HG03175 (cell line): ENCODE measurements around the gene GREB1L.

ENCODE experiments used
- ATAC-seq: cut with Tn5 transposase; IDR thresholded peaks from one replicate; pipeline ENCODE4 v1.9.1; 2021; ENCODE audit warnings: mild to moderate bottlenecking, moderate library complexity; ENCODE audit not compliant: unreplicated experiment

Gene GREB1L

DNA sequence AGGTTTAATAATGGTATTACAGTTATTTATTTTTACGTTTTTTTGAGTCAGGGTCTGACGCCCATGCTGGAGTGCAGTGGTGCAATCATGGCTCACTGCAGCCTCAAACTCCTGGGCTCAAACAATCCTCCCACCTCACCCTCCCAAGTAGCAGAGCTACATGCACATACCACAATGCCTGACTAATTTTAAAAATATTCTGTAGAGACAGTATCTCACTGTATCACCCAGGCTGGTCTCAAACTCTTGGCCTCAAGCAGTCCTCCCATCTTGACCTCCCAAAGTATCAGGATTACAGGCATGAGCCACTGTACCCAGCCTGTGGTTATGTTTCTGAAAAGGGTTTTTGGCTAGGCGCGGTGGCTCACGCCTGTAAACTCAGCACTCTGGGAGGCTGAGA is 237.7 kb downstream of the GREB1L start:
- no peak for ATAC-seq

DNA sequence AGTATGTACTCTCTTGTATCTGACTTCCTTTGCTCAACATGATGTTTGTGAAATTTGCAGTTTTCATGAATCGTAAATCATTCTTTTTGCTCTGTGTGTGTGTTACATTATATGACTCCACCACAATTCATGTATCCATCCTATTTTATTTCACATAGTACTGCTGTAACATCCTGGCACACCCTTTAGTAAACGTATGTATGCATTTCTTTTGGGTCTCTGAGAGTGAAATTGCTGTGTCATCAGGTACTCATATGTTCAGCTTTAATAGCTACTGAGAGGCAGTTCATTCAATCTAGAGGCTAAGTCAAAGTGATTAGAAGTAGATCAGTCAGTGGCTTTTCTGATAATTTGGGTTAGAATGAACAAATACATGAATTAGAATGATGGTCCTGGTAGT is 239.7 kb downstream of the GREB1L start:
- no peak for ATAC-seq

DNA sequence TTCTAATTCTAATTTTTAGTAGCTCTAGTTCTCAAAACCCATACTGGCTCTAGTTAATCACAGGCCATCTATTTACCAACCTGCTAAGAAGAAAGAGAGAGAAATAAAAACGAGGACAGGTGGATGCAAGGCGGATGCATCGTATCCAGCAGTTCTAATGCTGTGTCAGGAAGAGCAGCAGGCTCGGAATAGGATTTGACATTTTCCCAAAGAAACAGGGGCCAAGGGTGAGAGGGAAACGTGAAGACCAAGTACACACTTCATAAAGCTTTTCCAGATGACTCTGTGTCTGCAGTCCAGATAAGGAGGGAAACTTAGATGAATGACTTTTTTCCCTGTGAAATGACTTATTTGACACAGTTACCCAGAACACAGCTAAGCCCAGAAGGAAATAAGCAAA is 241.0 kb downstream of the GREB1L start:
- no peak for ATAC-seq

DNA sequence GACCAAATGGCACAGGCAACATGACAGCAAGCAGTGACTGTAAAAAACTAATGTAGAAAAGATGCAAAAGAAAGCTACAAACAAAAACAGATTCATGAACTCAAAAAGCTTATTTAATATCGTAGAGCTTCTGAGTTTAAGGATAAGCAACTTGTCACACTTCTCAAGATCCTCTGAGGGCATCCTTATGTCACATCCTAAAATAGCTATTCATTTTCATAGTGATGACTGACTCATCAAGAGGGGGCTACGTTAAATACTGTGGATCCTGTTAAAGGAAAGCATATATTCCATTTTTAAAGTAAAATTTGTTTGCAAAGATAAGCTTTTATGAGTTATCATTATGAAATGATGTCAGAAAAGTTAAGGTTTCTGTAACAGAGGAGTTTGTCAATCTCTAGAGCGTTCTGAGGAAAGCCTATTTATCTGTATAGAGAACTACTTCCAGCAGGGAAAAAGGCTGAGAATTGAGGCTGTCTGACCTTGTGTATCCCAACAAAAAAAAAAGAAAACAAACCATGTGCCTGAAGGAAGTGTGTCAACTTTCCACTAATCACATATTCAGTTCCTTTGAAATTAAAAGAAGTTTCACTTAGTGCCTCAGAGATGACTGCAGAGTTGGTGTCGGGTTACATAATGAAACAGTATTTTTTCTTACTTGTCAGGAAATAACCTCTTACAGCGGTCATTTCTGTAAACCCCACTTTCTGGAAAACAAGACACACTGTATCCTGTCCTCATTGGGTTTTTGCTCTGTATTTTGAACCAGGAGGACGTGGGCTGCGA is 243.0 kb downstream of the GREB1L start:
- no peak for ATAC-seq

DNA sequence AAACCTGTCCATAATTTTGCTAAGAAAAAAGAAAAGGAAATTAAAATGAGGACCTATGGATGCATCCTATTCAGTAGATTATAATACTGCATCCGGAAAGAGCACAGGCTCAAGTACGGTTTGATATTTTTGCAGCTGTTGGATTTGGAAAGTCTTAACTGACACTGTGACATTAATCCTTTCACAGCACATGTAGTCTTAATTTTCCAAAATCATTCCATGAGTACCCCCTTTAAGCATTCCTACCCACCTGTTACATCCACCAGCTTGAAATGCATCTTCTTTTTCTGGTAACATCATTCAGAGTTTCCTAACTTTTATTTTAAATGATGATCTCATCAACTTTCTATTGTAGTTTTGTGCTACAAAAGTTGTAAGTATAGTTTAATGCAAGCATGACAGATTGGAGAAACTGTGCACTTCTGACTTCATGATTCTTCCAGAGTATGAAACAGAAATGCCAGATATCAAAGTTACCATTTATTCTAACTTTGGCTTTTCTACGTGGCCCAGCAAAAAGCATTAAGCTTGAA is 244.9 kb downstream of the GREB1L start:
- no peak for ATAC-seq

DNA sequence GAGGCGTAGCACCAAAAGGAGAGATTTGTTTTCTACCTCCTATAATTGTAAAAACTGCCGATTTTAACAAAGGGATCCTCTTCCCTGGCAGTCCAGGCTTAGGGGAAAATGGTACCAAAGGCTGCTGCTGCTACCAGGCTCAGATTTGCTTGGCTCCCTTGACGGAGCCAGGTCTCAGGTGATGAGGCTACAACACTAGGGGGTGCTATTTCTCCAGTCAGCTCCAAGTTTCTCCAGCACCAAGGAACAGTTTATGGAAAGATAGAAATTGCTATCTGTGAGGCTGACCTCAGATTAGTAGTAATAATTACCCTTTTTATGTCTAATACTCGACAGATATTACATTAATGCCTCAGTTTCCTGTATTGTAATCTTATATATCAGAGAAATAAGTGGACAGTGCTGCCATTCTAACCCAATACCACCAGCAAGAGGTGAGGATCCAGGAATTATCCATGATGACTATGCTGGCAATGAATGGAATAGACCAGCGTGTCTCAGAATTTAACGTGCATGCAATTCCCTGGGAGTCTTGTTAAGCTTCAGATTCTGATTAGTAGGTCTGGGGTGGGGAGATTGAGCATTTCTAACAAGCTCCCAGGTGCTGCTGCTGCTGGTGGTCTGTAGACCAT is 247.2 kb downstream of the GREB1L start:
- ATAC-seq = no peak

DNA sequence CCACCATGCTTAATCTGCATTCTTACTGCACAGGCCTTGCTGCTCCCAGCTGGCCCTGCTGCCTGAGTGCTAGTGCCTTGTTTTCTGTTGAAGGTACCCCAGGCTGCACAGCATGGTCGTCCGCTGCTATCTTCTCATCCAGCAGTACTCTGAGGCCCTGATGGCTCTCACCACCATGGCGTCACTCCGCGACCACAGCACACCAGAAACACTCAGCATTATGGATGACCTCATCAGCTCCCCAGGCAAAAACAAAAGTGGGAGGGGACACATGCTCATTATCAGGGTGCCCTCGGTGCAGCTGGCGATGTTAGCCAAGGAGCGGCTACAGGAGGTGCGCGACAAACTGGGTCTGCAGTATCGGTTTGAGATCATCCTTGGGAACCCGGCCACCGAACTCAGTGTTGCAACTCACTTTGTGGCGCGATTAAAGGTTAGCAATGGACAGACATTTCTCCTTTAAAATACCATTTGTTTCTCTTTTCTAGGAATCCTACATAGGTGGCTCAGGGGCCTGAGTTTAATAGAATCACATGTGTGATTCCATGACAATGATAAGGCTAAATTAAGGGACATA is 248.0 kb downstream of the GREB1L start:
- no peak for ATAC-seq

DNA sequence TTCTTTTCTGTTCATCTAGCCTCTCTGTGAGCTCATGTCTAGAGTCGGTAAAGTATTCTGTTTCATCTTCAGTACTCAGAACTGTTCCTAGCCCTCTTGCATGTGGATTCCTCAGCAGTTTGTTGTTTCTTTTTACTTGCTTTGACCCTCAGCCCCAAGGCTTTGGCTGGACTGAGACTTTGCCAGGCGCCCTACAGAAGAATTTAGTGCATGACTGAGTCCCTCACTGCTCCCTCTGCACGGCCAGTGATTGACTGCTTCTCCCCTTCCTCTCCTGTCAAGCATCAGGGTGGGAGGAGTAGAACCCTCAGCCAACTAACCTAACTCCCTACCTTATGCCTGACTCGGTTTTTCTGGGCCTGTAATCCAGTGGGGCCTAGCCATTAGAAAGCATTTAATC is 248.7 kb downstream of the GREB1L start:
- ATAC-seq = no peak

DNA sequence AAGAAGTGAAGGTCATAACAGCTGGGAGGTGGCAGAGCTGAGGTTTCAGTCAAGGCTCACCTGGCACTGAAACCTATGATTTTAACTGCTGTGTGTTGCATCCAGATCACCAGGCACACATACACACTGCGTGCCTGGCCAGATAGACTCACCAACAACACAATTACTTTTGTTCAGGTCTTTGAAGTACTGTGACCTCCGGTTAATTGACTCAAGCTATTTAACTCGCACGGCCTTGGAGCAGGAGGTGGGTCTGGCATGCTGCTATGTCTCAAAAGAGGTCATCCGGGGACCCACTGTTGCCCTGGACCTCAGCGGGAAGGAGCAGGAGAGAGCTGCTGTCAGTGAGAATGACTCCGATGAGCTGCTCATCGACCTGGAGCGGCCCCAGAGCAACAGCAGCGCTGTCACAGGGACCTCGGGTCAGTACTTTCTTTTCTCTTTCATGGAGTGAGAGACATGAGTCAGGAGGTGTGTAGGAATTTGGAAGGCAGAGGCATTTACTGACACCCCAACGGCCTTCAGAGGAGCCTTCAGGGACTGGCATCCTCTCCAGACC is 254.3 kb downstream of the GREB1L start:
- no peak for ATAC-seq

DNA sequence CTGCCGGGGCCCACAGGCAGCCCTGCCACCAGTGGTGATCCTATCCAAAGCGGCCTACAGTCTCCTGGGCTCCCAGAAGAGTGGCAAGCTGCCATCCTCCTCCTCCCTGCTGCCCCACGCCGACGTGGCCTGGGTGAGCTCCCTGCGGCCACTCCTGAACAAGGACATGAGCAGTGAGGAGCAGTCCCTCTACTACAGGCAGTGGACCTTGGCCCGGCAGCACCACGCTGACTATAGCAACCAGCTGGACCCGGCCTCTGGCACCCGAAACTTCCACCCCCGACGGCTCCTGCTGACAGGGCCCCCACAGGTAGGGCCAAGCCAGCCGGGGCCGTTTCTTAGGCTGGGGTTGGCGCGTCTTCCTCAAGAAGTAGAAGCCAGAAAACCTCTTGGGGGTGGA is 258.0 kb downstream of the GREB1L start:
- no peak for ATAC-seq

DNA sequence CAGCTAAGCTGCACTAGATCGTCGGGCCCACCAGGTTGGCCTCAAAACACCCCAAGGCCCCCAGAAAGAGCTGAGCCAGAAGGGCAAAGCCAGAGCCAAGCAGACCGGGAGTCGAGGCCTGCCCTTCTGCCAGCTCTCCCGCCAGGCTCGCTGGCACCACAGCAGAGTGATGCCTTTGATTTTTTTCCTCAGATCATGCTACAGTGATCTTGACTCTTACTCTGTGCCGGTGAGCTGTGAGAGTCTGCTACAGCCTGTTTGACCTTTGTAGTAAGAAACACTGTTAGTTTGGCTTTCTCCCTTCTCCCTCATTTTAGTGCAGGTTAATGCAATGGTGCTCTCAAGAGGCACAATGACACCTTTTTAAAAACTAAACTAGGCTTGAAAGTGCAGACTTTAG is 260.6 kb downstream of the GREB1L start:
- no peak for ATAC-seq

DNA sequence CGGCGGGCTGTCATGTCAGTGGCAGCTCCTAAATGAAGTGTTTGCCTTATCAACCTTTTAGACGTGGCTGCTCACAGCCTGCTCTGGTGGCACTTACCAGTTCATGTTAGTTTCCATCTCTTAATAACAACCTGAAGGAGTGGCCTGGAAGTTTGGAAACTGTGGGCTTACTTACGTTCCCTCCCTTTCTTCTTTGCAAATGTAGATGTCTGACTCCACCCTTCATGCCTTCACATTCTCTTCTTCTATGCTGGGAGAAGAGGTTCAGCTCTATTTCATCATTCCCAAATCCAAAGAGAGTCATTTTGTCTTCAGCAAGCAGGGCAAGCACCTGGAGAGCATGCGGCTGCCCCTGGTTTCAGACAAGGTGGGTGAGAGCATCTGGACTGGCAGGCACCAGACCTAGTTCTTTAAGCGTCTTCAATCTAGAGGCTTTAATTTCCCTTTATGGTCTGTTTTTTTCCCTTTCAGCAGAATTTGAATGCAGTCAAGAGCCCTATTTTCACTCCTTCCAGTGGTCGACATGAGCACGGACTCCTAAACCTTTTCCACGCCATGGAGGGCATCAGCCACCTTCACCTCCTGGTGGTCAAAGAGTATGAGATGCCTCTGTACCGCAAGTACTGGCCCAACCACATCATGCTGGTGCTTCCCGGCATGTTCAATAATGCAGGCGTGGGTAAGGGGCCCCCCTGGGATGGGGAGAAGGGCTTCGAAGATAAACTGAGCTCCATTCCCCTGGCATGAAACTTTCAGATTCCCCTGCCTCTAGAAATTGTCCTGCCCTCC is 266.1 kb downstream of the GREB1L start:
- no peak for ATAC-seq

DNA sequence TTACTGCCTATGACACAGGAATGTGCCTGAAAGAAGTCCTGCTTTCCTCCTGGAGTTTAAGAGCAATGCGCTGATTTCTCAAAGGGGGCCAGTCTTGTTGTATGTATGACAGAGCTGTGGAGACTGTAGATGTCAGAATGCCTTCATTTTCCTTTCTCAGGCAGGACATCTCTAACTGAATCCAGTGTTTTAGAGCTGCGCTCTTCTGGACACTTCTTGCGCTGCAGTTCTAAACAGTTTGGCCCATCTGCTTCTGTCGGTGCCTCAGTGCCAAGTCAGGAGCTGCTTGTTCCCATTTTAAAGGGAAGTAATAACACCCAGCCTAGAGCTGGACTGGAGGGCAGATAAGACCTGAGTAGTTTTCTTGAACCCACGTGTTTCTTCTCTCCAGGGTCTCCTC is 267.0 kb downstream of the GREB1L start:
- ATAC-seq = no peak

DNA sequence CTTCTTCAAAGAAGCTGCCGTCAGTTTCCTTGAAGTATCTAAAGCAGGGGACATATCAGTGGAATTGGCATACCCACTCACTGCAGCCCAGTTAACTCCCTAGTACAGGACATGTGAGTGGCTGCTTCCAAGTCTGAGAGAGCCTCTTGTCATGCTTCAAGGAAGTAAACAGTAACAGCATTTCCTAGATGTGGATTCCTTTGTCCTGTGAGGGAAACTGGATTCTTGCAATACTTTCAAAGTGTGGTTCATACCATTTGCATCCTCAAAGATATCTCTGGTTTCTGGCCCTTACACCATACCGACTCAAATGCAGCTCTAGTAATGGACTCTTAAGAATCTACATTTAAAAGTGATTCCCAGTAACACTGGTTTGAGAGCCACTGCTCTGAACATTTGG is 271.3 kb downstream of the GREB1L start:
- no peak for ATAC-seq

DNA sequence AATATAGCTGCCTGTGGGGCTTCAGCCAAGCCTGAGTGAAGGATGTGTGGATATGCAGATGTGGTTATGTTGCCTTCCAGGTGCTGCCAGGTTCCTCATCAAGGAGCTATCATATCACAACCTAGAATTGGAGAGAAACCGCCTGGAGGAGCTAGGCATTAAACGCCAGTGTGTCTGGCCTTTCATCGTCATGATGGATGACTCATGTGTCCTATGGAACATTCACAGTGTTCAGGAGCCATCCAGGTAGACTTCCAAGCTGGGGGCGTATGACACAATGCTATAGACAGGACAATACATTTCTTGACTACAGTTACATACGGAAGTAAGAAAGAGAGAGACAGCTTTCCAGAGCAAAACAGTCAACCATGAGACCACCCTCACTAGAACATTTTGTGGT is 271.7 kb downstream of the GREB1L start:
- no peak for ATAC-seq

DNA sequence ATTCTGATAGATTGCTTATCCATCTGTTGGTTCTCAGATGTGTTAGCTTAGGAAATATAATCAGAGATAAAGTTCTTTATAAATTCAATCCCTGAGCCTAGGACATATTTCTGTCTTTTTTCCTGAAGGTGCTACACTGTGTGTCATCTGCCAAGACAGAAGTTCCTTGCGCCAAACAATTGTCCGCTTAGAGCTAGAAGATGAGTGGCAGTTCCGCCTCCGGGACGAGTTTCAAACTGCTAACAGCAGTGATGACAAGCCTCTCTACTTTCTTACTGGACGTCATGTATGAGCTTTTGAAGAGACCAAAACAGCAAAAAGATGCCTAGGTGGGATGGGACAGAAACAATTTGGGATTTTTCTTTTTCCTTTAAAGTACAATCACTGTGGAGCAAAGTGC is 280.5 kb downstream of the GREB1L start:
- ATAC-seq = no peak

DNA sequence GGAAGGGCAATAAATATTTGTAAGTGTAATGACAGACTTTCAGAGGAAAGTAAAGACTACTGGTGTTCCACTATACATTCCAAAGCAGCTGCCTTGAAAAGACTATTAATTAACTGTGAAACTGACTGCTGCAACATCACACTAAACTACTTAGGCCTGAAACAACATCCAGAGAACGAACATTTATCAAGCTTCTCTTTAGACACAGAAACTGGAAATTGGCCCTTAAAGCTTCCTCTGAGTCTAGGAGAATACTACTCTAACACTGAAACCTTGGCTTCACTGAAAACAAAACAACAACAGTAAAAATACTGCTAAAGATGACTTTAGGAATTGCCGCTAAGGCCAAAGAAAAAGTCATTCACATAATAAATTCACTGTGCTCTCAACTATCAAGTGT is 283.9 kb downstream of the GREB1L start:
- ATAC-seq = no peak

DNA sequence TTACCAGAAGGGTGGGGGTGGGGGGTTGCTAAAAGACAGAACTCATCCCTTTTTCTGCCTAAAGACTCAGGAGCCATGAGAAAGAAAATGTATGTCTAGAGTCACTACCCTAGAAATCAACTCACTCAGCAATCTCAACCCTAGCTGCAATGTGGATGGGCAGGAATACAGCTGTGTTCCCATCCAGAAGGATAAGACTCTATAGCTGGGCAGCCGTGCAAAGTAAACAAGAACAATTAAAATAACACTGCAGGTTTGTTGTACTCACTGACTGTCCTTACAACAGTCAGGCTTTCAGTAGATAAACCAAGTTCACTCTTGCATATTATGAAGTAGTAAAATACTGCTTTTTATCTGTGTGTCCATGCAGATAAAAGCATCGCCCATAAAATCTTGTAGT is 284.4 kb downstream of the GREB1L start:
- ATAC-seq = no peak

DNA sequence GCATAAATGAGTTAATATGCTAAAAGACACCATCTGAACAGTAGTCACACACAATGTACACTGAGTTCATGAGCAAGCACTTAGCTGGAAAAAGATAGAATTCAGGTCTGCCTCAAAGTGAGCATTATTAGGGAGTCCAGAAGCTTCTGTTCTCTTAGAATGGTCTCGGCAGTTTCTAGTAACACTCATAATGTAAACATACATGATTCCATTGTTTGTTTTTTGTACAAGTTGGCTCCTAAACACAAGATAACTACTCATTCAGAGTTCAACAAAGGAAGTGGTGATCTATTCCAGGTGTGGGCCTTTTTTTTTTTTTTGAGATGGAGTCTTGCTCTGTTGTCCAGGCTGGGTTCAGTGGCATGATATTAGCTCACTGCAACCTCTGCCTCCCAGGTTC is 292.3 kb downstream of the GREB1L start:
- ATAC-seq = no peak

DNA sequence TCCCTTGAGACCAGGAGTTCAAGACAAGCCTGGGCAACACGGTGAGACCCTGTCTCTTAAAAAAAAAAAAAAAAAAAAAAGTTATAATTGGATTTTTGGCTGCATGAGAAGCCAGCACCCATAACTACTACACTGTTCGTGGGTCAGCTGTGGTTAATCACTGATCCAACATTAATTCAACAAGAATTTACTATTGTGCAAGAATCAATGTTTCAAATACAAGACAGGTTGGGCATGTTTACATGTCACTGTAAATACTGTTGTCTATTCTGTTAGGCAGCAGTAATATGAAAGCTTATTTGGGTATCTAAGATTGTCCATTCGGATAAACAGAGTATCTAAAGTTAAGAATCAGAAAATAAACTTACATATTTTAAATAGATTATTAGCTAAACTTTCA is 296.2 kb downstream of the GREB1L start:
- ATAC-seq = no peak

DNA sequence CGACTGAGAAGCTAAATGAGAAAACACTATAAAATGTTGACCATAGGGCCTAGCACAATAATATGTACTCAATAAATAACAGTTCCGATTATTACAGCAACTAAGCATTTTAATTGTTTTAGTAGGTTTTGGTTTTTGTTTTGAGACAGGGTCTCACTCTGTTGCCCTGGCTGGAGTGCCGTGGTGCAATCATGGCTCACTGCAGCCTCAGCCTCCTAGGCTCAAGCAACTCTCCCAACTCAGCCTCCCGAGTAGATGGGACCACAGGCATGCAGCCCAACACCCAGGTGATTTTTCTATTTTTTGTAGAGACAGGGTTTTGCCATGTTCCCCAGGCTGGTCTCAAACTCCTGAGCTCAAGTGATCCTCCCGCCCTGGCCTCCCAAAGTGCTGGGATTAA is 304.4 kb downstream of the GREB1L start:
- no peak for ATAC-seq
